ENCODE results near the gene ABI1.

ABI1 gene

DNA sequence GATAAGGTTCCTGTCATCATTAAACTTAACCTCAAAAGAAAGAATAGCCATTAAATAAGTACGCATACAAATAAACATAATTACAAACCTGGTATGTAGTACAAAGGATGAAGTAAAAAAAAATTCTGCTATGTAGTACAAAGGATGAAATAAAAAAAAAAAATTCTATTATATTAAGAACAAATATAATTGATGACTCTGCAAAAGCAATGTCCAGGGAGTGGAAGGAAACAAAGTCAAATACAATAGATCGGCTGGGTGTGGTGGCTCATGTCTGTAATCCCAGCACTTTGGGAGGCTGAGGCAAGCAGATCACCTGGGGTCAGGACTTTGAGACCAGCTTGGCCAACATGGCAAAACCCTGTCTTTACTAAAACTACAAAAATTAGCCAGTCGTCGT is 56.9 kb downstream of the ABI1 start:
- ATAC-seq (ENCODE audit: insufficient read depth, low read depth) (no peak), DNase-seq (no peak)
- Histone ChIP-seq H3K36me3 (ENCODE audit: insufficient read depth, low read length) (no peaks in the 10 kb centered on the region), H3K27ac (ENCODE audit: low read length) (no peak overlapping the region), H3K9me3 (ENCODE audit: insufficient read depth, low read length, severe bottlenecking) (no peaks in the 10 kb centered on the region), H3K9ac (ENCODE audit: low read depth, low read length) (no peak overlapping the region), H3K27me3 (ENCODE audit: insufficient read depth, low read length, poor library complexity) (no peaks in the 10 kb centered on the region), H3K4me1 (ENCODE audit: insufficient read depth, low read length) (peaks cover 79% of the 10 kb centered on the region), H3K79me2 (ENCODE audit: insufficient read depth, low read length) (peaks cover 89% of the 10 kb centered on the region), H4K20me1 (ENCODE audit: insufficient read depth, low read length) (peaks cover 55% of the 10 kb centered on the region), H2AFZ (ENCODE audit: low read depth, low read length) (no peak overlapping the region), H3K4me2 (ENCODE audit: insufficient read depth, low read length) (no peak overlapping the region), H3K4me3 (ENCODE audit: low read depth in 1 of 2, low read length in 2 of 2) (no peak overlapping the region)
- no peak for TF ChIP-seq EZH2 (IDR thresholded peaks at IDR 0.05; ENCODE audit: borderline replicate concordance, low read depth, low read length, severe bottlenecking)
- TF ChIP-seq, protein P1, sequence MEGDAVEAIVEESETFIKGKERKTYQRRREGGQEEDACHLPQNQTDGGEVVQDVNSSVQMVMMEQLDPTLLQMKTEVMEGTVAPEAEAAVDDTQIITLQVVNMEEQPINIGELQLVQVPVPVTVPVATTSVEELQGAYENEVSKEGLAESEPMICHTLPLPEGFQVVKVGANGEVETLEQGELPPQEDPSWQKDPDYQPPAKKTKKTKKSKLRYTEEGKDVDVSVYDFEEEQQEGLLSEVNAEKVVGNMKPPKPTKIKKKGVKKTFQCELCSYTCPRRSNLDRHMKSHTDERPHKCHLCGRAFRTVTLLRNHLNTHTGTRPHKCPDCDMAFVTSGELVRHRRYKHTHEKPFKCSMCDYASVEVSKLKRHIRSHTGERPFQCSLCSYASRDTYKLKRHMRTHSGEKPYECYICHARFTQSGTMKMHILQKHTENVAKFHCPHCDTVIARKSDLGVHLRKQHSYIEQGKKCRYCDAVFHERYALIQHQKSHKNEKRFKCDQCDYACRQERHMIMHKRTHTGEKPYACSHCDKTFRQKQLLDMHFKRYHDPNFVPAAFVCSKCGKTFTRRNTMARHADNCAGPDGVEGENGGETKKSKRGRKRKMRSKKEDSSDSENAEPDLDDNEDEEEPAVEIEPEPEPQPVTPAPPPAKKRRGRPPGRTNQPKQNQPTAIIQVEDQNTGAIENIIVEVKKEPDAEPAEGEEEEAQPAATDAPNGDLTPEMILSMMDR (IDR thresholded peaks at IDR 0.05; ENCODE audit: borderline replicate concordance, extremely low read depth, low read length, poor library complexity, severe bottlenecking) = no peak

DNA sequence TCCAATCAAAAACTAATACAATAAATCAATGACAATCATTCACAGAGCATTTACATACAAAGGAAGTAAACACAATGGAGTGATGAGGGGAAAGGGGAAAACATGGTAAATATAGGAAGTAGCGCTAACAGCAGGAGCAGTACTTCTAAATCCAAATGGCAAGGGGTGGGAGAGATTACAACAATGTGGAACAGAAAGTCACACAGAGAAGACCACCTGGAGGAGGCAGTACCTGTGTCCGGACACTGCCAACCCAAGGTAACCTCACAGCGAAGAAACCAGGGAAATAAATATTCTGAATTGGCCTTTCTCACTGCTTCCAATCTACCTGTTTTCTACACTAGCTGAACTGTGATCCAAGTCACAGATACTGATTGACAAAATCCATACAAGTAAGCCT is 58.2 kb downstream of the ABI1 start:
- H4K20me1 ChIP-seq (ENCODE audit: insufficient read depth, low read length) = peaks cover 66% of the 10 kb centered on the region
- no peak overlapping the region for H2AFZ ChIP-seq (ENCODE audit: low read depth, low read length)
- DNase-seq (no peak), ATAC-seq (ENCODE audit: insufficient read depth, low read depth) (no peak)
- TF ChIP-seq, protein P1 (IDR thresholded peaks at IDR 0.05; ENCODE audit: borderline replicate concordance, extremely low read depth, low read length, poor library complexity, severe bottlenecking) = no peak
- no peak for TF ChIP-seq EZH2 (IDR thresholded peaks at IDR 0.05; ENCODE audit: borderline replicate concordance, low read depth, low read length, severe bottlenecking)
- H3K79me2 ChIP-seq (ENCODE audit: insufficient read depth, low read length) = peaks cover 90% of the 10 kb centered on the region
- no peak overlapping the region for H3K4me2 ChIP-seq (ENCODE audit: insufficient read depth, low read length)
- no peaks in the 10 kb centered on the region for H3K36me3 ChIP-seq (ENCODE audit: insufficient read depth, low read length)
- H3K4me1 ChIP-seq (ENCODE audit: insufficient read depth, low read length) = peaks cover 86% of the 10 kb centered on the region
- H3K9me3 ChIP-seq (ENCODE audit: insufficient read depth, low read length, severe bottlenecking) = no peaks in the 10 kb centered on the region
- no peak overlapping the region for H3K9ac ChIP-seq (ENCODE audit: low read depth, low read length)
- H3K27me3 ChIP-seq (ENCODE audit: insufficient read depth, low read length, poor library complexity) = no peaks in the 10 kb centered on the region
- H3K27ac ChIP-seq (ENCODE audit: low read length) = no peak overlapping the region
- no peak overlapping the region for H3K4me3 ChIP-seq (ENCODE audit: low read depth in 1 of 2, low read length in 2 of 2)

DNA sequence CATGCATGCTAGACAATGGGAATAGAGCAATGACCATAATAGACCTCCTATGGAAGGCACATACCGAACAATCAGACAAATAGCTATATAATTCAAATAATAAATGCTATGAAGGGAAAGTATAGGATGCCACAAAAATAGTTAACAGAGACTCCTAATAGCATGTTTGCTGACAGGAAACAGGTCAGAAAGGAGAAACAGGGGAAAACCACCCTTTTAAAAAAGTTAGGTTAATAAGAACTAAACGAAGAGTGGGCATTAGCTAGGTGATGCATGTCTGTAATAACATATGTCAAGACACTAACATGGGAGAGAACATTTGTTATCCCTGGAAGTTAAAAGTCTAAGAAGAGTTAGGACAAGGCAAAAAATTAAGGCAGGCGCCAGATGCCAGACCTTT is 58.9 kb downstream of the ABI1 start:
- Histone ChIP-seq H4K20me1 (ENCODE audit: insufficient read depth, low read length) (peaks cover 68% of the 10 kb centered on the region), H3K9ac (ENCODE audit: low read depth, low read length) (no peak overlapping the region), H3K4me3 (ENCODE audit: low read depth in 1 of 2, low read length in 2 of 2) (no peak overlapping the region), H3K4me1 (ENCODE audit: insufficient read depth, low read length) (peaks cover 79% of the 10 kb centered on the region), H3K4me2 (ENCODE audit: insufficient read depth, low read length) (no peak overlapping the region), H3K27ac (ENCODE audit: low read length) (no peak overlapping the region), H3K27me3 (ENCODE audit: insufficient read depth, low read length, poor library complexity) (no peaks in the 10 kb centered on the region), H3K9me3 (ENCODE audit: insufficient read depth, low read length, severe bottlenecking) (no peaks in the 10 kb centered on the region), H3K79me2 (ENCODE audit: insufficient read depth, low read length) (peaks cover 90% of the 10 kb centered on the region), H3K36me3 (ENCODE audit: insufficient read depth, low read length) (no peaks in the 10 kb centered on the region), H2AFZ (ENCODE audit: low read depth, low read length) (no peak overlapping the region)
- DNase-seq = no peak
- TF ChIP-seq EZH2 (IDR thresholded peaks at IDR 0.05; ENCODE audit: borderline replicate concordance, low read depth, low read length, severe bottlenecking) = no peak
- TF ChIP-seq, protein P1 (IDR thresholded peaks at IDR 0.05; ENCODE audit: borderline replicate concordance, extremely low read depth, low read length, poor library complexity, severe bottlenecking) = no peak
- no peak for ATAC-seq (ENCODE audit: insufficient read depth, low read depth)

DNA sequence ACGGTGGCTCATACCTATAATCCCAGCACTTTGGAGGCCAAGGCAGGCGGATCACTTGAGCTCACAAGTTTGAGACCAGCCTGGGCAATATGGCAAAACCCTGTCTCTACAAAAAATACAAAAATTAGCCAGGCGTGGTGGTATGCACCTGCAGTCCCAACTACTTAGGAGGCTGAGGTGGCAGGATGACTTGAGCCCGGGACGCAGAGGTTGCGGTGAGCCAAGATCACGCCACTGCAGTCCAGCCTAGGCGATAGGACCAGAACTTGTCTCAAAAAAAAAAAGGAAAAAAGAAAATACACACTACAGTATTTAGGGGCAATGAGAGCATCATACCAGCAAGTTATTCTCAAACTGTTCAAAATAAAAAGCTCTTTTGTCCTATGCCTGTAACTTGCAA is 59.5 kb downstream of the ABI1 start:
- H3K4me2 ChIP-seq (ENCODE audit: insufficient read depth, low read length) = no peak overlapping the region
- no peak overlapping the region for H3K27ac ChIP-seq (ENCODE audit: low read length)
- no peak overlapping the region for H2AFZ ChIP-seq (ENCODE audit: low read depth, low read length)
- peaks cover 73% of the 10 kb centered on the region for H3K4me1 ChIP-seq (ENCODE audit: insufficient read depth, low read length)
- H4K20me1 ChIP-seq (ENCODE audit: insufficient read depth, low read length) = peaks cover 73% of the 10 kb centered on the region
- TF ChIP-seq, protein P1 (IDR thresholded peaks at IDR 0.05; ENCODE audit: borderline replicate concordance, extremely low read depth, low read length, poor library complexity, severe bottlenecking) = no peak
- no peak for TF ChIP-seq EZH2 (IDR thresholded peaks at IDR 0.05; ENCODE audit: borderline replicate concordance, low read depth, low read length, severe bottlenecking)
- H3K9ac ChIP-seq (ENCODE audit: low read depth, low read length) = no peak overlapping the region
- no peaks in the 10 kb centered on the region for H3K27me3 ChIP-seq (ENCODE audit: insufficient read depth, low read length, poor library complexity)
- peaks cover 2% of the 10 kb centered on the region; the same call in 1 of the 2 replicates for H3K36me3 ChIP-seq (ENCODE audit: insufficient read depth, low read length)
- H3K9me3 ChIP-seq (ENCODE audit: insufficient read depth, low read length, severe bottlenecking) = peaks cover 1% of the 10 kb centered on the region
- ATAC-seq (ENCODE audit: insufficient read depth, low read depth) (no peak), DNase-seq (no peak)
- peaks cover 90% of the 10 kb centered on the region for H3K79me2 ChIP-seq (ENCODE audit: insufficient read depth, low read length)
- H3K4me3 ChIP-seq (ENCODE audit: low read depth in 1 of 2, low read length in 2 of 2) = no peak overlapping the region

Measured in DND-41 (cell line).